Measurements from ENCODE around the gene CD93.

Gene CD93

GRCh38 chr20:23101696-23102406 is 15.7 kb upstream of the CD93 start:
- in situ Hi-C loops (cut with HindIII; ENCODE audit: low sequenced_read_pairs): no loop called here

DNA sequence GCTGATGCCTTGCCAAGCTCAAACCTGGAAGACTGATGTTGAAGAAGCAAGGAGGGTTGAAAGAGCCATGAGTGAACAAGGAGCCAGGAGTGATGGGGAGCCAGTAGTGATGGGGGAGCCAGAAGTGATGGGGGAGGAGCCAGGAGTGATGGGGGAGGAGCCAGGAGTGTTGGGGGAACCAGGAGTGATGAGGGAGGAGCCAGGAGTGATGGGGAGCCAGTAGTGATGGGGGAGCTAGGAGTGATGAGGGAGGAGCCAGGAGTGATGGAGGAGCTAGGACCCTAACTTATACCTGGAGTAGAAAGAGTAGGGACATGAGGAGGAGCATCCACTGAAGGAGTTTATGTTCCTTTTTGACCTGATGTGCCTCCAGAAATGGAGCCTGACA is 14.6 kb upstream of the CD93 start:
- in situ Hi-C loops (cut with HindIII; ENCODE audit: low sequenced_read_pairs): no loop called here

- in situ Hi-C loops (cut with HindIII; ENCODE audit: low sequenced_read_pairs): no loop called here
These were observed 13.9 kb upstream of the CD93 start for GRCh38 chr20:23099791-23100719.

DNA sequence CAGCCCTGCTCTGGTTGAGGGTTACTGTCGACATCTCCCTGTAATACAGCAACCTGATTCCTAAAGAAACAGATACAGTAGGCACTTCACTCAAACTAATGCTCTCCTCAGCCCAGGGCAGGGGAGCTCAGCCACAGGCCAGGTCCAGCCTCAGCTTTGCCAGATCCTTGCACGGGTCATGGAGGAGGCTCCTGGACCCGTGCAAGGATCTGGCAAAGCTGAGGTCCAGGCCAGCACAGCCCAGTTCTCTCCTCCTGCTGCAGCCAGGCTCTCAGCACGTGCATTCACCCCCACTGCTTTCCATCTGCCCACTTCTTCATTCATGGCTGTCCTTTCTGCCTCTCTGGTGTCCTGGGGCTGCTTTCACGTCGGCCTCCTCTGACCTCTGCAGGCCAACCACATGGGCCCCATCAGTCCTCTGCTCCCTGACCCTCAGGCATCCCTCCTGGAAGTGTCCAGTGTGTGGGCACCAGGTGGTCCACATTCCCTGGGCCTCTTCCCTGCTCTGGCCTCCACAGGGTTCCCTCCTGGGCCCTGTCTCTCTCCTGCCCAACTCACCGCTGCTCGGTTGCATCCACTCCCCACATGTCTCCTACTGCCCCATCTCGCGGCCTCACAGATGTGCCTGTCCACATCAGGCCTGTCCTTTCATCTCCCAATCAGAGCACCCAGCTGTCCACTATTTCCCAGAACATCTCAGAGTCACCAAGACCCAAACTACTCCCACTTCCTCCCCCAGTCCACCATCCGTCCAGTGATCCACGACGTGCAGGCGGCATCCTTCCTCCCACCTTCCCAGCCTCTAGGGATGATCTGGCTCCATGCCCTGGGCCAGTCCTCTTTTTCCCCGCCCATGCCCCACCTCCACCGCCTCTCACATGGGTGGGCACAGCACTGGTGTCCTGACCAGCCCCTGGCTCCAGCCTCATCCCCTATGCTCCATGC is 11.8 kb upstream of the CD93 start:
- in situ Hi-C loops (cut with HindIII; ENCODE audit: low sequenced_read_pairs): no loop called here

- in situ Hi-C loops (cut with HindIII; ENCODE audit: low sequenced_read_pairs): no loop called here
These were observed 10.9 kb upstream of the CD93 start for GRCh38 chr20:23096986-23097520.

GRCh38 chr20:23096097-23096496 is 10.0 kb upstream of the CD93 start:
- in situ Hi-C loops (cut with HindIII; ENCODE audit: low sequenced_read_pairs): no loop called here

DNA sequence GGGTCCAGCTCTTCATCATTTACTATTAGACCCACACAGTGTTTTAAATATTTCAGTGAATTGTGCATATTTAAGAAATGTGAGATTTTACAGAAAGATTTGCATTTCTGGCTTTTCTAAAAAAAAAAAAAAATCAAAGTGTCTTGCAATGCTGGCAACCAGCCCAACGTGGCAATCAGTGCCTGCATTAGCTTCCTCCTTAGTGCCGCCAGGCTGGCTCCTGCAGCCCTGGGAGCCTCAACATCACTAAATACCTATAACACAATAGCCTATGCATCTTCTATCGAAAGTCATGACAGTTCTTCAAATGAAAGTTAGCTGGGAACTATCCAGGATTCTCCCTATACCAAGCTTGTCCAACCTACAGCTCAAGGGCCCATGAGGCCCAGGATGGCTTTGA is 9.4 kb upstream of the CD93 start:
- in situ Hi-C loops (cut with HindIII; ENCODE audit: low sequenced_read_pairs): no loop called here

GRCh38 chr20:23094927-23095326 is 8.8 kb upstream of the CD93 start:
- in situ Hi-C loops (cut with HindIII; ENCODE audit: low sequenced_read_pairs): no loop called here

GRCh38 chr20:23094213-23094896 is 8.2 kb upstream of the CD93 start:
- in situ Hi-C loops (cut with HindIII; ENCODE audit: low sequenced_read_pairs): no loop called here

- in situ Hi-C loops (cut with HindIII; ENCODE audit: low sequenced_read_pairs): no loop called here
These were observed 7.5 kb upstream of the CD93 start for GRCh38 chr20:23093613-23094012.

DNA sequence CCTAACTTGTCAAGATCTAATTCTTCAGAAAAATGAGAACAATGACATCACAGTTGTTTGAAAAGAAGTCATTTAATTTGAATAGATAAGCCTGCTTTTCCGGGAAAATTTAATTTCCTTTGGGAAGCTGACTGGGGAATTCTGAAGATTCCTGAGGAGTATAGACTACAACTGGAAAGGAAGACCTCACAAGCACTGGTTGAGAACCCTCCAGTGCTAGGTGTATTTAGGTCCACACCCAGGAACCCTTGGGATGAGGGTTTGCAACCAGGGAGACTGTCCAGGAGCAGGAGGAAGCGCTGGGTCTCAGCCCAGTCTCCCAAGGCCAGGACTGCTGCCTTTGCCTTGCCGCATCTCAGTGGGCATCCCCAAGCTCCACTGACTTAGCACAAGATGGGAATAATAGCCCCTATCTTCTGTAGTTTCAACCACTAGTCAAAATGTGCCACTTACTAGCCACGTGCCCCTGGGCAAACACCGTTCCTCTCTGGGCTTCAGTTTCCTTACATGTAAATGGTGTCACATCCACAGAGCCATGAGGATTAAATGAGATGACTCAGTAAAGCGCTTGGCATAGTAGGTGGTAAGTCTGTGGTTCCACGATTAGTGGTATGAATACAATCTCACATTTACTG is 6.9 kb upstream of the CD93 start:
- in situ Hi-C loops (cut with HindIII; ENCODE audit: low sequenced_read_pairs): no loop called here

GRCh38 chr20:23092384-23092756 is 6.2 kb upstream of the CD93 start:
- in situ Hi-C loops (cut with HindIII; ENCODE audit: low sequenced_read_pairs): no loop called here

DNA sequence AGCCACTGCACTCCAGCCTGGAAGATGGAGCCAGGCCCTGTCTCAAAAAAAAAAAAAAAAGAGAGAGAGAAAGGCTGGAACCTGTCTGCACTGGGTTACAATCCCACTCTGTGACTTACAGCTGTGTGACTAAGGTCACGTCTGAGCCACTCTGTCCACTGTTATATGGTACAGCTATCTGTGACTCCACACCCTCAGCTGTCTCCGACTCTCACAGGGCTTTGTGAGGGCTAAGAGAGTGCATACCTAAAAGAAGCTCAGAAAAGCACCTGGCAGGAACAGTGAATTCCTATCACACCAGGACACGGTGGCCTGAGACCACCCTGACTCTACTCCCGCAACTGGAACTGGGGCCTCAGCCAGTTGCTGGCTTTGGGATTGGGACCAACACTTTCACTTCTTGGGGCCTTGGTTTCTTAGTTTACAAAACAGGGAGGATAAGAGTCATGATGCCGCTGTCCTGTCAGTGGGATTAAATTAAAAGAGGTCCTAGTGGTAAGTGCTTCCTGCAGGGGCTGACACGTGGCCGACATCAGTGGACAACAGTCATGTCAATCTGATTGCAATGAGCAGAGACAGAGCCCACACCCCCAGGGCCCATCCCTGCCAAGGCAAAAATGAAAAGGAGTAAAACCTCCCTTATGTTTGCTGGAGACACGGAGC is 5.7 kb upstream of the CD93 start:
- in situ Hi-C loops (cut with HindIII; ENCODE audit: low sequenced_read_pairs): no loop called here

- in situ Hi-C loops (cut with HindIII; ENCODE audit: low sequenced_read_pairs): no loop called here
These were observed 4.8 kb upstream of the CD93 start for GRCh38 chr20:23090878-23091277.

- in situ Hi-C loops (cut with HindIII; ENCODE audit: low sequenced_read_pairs): no loop called here
These were observed 4.0 kb upstream of the CD93 start for GRCh38 chr20:23090147-23090546.

- in situ Hi-C loops (cut with HindIII; ENCODE audit: low sequenced_read_pairs): no loop called here
These were observed 2.7 kb upstream of the CD93 start for GRCh38 chr20:23088866-23089265.

- in situ Hi-C loops (cut with HindIII; ENCODE audit: low sequenced_read_pairs): no loop called here
These were observed 1.6 kb upstream of the CD93 start for GRCh38 chr20:23087587-23088251.

- in situ Hi-C loops (cut with HindIII; ENCODE audit: low sequenced_read_pairs): no loop called here
These were observed 847 bp upstream of the CD93 start for GRCh38 chr20:23086931-23087411.

Data from endothelial cell of hepatic sinusoid (primary cell).